GM21515 (cell line): ENCODE results near the gene HDAC2.
"Not testable (repeated sequence)": the region's sequence is repeated elsewhere in the genome, so short reads cannot be mapped to it uniquely, and the experiment has no call there.

ENCODE experiments used
- ATAC-seq: cut with Tn5 transposase; IDR thresholded peaks from one replicate; pipeline ENCODE4 v1.9.1; 2021; ENCODE audit not compliant: unreplicated experiment

Gene HDAC2

DNA sequence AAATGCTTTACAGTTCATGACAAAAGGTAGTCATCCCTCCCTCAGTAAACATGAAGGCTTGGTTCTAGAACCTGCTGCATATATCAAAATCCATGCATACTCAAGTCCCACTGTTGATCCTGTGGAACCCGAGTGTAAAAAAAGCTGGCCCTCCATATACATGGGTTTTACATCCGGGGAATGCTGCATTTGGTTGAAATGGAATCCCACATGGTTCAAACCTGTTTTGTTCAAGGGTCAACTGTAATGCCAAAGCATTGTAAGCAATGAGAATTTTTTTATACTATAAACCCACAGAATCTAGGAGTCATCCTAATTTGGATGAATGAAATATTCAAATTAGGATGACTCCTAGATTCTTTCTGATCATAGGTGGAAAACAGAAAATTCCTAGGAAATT is 5.9 kb upstream of the HDAC2 start:
- no peak for ATAC-seq

DNA sequence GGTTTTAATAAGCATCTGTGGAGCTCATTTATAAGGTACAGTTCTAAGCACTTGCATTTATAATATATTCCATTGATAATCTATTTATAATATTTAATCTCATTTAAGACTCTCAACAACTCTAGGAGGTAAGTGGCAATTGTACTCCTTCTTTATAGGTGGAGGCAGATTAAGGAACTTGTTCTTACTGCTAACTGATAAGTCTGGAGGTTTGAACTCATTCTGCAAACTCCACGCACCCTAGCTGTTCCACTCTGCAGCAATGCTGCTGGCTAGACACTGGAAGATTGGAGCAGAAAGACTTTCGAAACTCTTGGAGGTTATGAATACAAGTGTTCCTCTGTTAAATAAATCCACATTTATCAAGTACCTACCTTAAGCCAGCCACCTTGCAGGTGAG is 793 bp upstream of the HDAC2 start:
- ATAC-seq = no peak

DNA sequence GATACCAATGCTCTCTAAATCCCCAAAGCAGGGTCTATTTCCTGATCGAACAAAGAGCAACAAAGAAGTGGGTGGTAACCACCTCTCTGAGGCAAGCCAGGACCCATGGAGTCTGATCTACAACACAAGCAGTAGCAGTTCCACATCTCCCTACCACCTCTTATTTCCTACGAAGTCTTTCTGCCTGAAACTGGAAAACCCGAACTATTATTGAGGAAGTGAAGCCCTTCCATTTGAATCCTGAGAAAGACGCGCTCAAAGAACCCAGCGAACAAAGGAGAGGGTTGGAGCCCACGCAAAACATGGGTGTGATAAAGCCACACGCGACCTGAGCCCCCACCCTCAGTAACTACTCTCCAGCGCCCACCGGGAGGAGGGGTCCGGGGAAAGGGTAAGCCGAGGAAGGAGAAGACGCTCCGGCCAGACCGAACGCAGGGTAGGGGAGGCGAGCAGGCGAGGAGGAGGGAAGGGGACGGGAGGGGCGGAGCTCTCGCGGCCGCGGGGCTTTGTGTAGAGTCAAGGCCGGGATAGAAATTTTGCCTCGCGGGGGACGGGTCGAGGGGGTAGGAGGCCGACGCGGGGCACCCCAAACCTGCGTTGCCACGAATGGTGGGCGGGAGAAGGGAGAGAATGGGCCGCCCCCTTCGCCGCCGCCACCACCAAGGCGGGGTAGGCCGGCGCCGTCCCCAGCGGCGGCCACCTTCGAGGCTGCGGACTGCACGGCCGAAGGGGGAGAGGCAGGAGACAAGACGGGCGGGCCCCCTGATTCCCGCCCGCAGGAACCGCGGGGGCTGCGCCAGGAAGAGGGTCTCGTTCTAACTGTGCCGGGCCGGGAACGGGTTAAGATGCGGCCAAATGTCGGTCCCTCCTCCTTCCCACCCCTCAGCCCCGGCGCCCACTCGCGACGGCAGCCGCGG is 802 bp downstream of the HDAC2 start:
- peak; percentile 37 for ATAC-seq

DNA sequence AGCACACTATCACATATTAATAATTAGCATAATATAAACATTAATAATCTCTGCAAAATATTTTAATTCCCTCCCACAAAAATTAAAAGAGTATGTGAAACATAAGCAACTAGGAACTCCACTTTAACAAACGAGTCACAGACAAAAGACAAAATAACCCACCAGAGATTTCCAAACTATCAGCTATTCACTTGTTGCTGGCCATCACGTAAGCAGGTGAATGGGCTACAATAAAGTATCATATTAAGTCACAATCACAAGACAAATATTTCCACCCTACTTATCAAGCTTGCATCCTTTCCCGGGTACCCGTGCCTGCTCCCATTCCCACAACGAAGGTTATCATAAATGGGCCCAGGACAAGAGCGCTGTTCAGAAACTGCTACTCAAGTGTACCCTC is 2.5 kb downstream of the HDAC2 start:
- no peak for ATAC-seq

DNA sequence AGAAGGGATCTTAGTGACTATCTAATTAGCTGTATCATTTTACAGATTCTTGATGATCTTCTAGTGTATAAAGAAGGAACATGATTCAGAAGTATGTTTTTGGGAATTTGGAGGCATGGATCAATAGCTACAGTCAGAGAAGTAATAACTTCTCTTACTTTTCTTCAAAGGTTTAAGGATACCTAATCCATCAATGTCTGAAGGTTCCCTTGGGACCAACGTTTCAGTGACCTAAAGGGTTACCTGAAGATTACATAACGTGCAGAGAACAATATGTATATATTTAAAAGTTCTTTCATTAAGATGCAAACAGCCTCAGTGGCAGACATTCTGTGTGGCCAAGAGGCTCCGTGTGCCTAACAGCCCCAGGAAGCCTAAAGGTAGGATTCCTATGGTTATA is 3.2 kb downstream of the HDAC2 start:
- ATAC-seq = no peak

DNA sequence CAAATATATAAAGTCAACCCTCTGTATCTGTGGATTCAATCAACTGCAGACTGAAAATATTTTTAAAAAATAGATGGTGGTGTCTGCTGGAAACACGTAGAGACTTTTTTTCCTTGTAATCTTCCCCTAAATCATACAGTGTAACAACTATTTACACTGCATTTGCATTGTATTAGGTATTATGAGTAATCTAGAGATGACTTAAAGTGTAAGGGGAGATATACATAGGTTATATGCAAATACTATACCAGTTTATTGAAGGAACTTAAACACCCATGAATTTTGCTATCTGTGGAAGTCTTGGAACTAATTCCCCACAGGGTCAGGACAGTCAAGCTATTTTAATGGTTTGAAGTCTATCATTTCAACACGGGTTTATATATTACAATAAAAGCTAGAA is 10.2 kb downstream of the HDAC2 start:
- no peak for ATAC-seq

DNA sequence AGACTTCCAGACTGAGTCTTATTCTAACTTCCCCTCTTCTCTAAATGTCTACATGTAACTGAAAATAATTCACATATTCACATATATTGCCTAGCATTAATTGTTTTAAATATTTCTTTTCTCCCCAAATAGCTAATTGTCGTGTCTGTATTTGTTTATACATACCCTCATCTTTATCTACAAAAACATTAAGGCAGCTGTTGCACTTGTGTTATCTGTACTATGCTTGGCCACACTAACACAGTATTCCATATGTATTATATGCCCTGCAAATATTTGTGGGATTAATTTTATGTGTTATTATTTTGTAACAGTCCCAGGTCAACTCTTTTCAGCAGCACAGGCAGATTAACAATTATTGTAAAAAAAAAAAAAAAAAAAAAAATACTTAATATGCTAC is 11.7 kb downstream of the HDAC2 start:
- no peak for ATAC-seq

DNA sequence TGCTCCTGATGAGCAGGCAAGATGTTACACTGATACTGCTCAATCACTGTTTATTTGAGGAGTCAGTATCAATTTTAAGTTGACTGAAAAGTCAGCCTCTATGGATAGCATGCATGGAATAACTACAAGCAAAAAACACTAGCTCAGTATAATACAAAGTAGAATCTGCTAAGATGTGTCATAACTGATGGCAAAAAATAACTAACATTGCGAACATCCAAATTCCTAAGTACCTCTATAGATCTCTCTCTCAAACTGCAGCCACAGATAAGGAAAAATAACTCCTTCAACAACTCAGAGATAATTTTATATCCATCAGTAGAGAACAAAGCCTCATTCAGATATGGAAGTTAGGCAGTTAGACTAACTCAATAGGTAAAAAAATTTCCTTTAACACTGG is 16.3 kb downstream of the HDAC2 start:
- ATAC-seq = no peak

DNA sequence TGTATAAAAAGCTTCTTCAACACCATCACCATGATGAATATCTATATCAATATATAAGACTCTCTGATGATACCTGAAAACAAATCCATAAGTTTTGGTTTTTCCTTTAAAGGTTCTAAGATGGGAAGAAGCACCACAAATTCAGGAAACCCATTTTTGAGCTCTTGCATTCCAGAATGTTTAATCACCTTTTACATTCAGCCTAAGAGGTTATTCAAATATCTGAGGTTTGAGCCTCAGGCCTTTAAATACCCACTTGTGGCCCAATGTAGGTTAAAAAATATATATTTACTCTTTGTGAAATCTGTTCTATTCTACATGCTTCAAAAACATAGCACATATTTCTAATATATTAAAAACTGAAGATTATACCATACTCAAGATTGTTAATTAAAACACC is 17.6 kb downstream of the HDAC2 start:
- ATAC-seq = no peak

DNA sequence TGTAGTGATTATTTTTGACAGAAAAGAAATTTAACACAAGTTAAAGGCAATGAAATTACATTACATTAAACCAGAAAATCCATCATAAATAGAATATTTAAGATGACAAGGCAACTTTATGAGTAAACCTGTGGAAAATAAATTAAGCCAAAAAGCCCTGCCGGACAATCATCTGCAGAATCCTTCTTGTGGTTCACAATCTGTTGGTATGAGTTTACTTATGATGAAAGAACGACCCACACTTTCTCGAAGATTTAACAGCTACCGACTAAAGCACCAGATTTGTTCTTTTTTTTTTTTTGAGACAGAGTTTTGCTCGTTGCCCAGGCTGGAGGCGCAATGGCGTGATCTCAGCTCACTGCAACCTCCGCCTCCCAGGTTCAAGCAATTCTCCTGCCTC is 21.4 kb downstream of the HDAC2 start:
- no peak for ATAC-seq

DNA sequence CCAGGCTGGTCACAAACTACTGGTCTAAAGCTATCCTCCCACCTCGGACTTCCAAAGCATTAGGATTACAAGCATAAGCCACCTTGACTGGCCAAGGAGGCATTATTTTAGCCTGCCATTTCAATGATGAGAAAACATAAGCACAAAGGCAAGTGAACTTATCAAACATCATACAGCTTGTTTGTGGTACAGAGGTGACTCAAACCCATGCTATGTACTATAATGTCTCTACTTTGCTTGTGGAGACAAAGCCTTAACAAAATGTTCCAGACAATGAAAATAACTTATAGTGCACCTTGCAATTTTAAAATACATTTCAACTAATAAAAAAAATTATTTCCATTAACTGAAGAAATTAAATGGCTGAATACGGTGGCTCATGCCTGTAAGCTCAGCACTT is 26.2 kb downstream of the HDAC2 start:
- no peak for ATAC-seq

DNA sequence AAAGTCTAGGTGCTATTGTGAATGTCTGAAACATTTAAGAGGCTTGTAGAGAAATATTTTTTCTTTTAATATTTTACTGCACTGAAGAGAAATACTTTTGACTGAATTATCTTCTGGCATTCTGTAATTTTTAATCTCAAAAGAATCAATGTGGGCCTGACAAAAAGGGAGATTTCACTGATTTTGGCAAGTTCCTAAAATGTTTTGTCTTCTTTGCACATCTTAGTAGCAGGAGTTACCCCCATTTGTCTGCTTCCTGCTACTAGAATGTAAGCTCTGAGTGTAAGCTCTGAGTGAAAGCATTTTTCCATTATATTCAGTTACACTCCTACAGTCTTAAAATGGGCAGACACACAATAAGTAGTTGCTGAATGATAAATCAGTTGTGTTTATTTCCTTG is 31.1 kb downstream of the HDAC2 start:
- no peak for ATAC-seq

DNA sequence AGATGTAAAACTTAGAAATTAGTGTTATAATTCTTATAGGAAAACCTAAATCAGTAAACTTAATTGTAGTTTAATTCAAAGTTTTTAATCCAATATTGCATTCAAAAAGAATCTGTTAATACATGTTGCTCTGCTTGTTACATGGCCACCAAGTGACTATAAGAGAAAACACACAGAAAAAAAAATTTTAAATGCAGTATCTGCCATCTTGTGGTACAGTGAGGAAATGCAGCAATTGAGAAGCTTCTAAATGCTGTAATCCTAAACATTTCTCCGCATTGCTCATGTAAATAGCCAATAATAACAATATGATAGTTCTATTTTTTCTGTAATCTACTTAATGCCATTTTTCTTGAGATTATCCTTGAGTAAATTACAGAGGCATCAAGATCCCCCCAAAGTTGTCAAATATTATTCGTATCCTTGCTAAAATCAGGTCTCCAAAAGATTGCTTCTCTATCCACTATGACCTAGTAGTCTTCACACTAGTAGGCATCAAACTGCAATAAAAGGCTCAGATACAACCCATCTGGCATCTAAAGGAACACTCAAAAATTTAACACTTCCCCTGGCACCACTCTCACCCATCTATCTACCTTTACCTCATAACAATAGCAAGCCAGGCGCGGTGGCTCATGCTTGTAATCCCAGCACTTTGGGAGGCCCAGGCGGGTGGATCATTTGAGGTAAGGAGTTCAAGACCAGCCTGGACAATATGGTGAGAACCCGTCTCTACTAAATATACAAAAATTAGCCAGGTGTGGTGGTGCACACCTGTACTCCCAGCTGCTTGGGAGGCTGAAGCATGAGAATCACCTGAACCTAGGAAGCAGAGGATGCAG is 34.6 kb downstream of the HDAC2 start:
- peak; percentile 95 for ATAC-seq

DNA sequence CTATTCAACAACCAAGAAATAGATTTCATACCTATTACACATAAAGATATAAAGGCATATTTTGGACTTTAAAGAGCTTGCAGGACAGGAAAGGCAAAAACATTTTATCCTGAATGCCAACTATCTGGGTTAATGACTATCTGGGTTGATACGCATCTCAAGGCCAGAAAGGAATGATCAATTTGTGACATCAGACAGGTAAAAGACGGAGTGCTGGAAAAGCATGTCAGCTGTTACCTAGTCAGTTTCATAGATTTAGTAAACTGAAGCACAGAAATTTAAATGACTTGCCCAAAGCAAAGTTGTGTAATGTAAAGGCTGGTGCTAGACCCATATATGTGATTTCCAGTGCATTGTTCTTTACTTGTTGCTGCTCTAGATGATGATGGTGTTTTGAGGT is 36.8 kb downstream of the HDAC2 start:
- ATAC-seq = no peak

DNA sequence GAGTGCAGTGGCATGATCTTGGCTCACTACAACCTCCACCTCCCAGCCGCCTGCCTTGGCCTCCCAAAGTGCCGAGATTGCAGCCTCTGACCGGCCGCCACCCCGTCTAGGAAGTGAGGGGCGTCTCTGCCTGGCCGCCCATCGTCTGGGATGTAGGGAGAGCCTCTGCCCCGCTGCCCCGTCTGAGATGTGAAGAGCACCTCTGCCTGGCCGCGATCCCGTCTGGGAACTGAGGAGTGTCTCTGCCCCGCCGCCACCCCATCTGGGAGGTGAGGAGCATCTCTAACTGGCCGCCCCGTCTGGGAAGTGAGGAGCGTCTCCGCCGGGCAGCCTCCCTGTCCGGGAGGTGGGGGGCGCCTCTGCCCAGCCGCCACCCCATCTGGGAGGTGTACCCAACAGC is 39.0 kb downstream of the HDAC2 start:
- ATAC-seq = not testable (repeated sequence)

DNA sequence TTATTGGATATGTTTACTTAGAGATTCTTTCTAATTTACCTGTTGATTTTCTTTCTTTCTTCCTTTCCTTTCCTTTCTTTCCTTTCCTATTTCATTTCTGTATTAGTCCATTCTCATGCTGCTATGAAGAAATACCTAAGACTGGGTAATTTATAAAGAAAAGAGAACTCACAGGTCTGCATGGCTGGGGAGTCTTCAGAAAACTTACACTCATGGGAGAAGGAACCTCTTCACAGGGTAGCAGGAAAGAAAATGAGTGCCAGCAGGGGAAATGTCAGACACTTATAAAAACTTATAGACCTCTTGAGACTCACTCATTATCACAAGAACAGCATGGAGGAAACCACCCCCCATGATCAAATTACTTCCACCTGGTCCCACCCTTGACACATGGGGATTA is 40.8 kb downstream of the HDAC2 start:
- no peak for ATAC-seq

DNA sequence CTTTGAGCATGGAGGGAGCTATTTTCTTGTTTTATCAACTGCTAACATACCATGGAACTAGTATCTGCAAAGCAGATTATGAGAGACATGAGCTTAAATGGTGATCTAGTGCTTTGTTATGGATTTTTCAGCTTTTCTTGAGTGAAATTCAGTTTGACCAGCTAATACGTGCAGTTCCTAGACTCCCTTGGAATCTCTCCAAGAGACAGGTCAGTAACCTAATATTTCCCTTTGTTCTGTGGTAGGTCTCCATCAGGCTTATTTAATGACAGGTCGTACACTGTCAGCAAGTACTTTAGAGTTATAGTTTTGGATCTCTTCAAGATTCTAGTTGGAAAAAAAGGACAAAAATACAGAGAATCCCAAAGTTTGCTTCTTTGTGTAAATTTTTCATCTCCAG is 43.9 kb downstream of the HDAC2 start:
- no peak for ATAC-seq

DNA sequence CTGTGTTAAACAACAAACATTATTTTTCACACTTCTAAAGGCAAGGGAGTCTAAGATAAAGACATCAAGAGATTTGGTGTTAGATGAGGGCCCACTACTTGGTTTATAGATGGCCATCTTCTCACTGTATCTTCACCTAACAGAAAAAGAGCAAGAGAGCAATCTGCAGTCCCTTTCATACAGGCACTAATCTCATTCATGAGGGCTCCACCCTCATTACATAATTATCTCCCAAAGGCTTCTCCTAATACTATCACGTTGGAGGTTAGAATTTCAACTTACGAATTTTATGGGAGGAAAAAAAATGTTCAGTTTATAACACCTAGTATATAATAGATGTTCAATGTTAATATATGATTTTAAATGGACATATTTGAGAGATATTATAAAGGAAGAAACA is 45.6 kb downstream of the HDAC2 start:
- no peak for ATAC-seq

DNA sequence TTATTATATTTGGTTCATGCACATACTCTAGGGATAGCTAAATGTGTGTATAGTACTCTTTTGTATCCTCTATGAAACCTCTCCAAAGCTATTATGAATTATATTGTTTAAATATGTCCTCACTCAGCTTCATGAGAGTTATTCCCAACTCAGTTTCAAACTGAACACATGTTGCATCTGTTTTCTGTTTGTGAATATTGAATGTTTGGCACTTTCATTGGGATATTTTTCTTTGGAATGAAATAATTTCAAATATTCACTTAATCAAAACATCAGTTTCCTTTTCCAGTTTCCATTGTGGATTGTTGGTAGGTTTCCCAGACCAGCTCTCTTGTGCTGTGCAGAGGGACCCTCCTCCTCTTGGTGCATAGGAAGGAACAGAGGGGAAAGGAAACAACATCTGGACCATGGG is 46.6 kb downstream of the HDAC2 start:
- ATAC-seq = no peak

DNA sequence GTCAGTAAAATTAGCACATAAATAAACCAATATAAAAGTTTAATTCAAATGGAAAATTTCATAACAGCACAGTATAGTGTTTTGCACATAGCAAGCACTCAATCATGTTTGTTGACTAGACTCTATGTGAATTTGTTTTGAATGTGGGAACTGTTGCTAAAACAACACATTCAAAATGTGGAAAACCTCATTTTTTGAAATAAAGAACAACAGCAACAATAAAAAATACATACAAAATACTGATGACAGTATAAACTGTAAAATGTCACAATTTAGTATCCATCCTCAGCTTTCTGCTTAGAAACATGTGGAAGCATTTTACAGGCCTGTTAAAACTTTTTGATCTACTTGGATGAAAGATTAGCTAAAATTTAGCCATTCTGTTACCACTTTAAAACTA is 47.4 kb downstream of the HDAC2 start:
- no peak for ATAC-seq

DNA sequence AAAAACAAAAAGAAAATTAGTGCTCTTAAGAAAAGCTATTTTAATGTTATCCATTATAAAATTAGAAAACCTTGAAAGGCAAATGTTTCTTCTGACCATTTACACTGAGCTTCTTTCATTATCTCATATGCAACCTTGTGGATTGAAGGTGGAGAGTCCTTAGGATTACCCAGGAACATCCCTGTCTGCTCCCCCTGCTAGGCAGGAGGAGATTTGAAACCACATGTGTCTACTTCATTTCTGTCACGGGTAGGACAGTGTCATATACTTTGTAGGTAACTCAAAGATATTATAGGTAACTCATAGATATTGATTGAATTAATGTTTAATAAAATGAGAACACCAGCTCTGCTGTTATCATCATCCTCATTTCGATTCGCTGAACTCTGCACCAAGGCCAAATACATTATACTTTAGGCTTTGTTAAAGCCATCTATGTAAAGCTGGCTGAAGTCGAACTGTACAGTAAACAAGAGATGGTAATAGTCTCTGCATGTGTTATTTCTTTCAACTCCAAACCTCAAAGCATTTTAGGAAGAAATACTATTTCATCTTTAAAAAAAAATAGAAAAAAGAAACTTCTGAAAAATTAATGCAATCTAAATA is 49.5 kb downstream of the HDAC2 start:
- no peak for ATAC-seq
